ENCODE results near the gene MAN1A1. TPM values are rescaled to one million over a fixed set of nuclear protein-coding genes. Genes with fewer than 3 reads are reported as not detected.

Gene MAN1A1
- total and polyA plus RNA-seq, 2 of the 8 experiments (the other 6 are each of a cell fraction or from before 2014, with no cell fraction given) = 1.8 to 5.4 TPM

- no peak overlapping the region for H2AFZ ChIP-seq (ENCODE audit: low read length)
- no peaks in the 10 kb centered on the region for H3K79me2 ChIP-seq (ENCODE audit: control insufficient read depth in 1 of 2, insufficient read depth in 2 of 2, low read length in 2 of 2)
- no peak overlapping the region for H3K27ac ChIP-seq (ENCODE audit: low read depth, low read length)
- no peak overlapping the region for H3K56ac ChIP-seq (replicated peaks; ENCODE audit: insufficient read length, low read depth, low read length)
- no peak overlapping the region for H2BK12ac ChIP-seq (ENCODE audit: low read depth, low read length)
- WGBS, 2 experiments (ENCODE audit: extremely low coverage in 1 of 2, insufficient coverage in 1 of 2, insufficient read length in 1 of 2, insufficient replicate concordance in 2 of 2, low coverage in 1 of 2, low lambda C conversion rate in 2 of 2, missing lambda C conversion rate in 1 of 2) = 85% methylated on average over 3 of the region's 3 CpGs; no CpG with 5 or more reads in 1 of the 2 experiments
- H3K14ac ChIP-seq (ENCODE audit: insufficient read length) = no peak overlapping the region
- no peaks in the 10 kb centered on the region for H3K4me1 ChIP-seq (replicated peaks in 1 of 4; ENCODE audit: control insufficient read depth in 3 of 4, insufficient read depth in 4 of 4, low read length in 3 of 4)
- no peak overlapping the region for H3K18ac ChIP-seq (ENCODE audit: extremely low read depth, low read length)
- no peaks in the 10 kb centered on the region for H3K36me3 ChIP-seq (ENCODE audit: control insufficient read depth in 2 of 4, insufficient read depth in 4 of 4, low read length in 3 of 4)
- H2BK15ac ChIP-seq (ENCODE audit: low read length) = no peak overlapping the region
- H2BK120ac ChIP-seq (replicated peaks; ENCODE audit: low read depth, low read length) = no peak overlapping the region
- no peak overlapping the region for H4K5ac ChIP-seq (ENCODE audit: insufficient read length, low read depth, low read length)
- no peaks in the 10 kb centered on the region for H3K9me3 ChIP-seq (ENCODE audit: insufficient read depth in 2 of 2, low read depth in 1 of 2, low read length in 1 of 2)
- H3K4ac ChIP-seq (replicated peaks; ENCODE audit: insufficient read length, low read depth, low read length) = no peak overlapping the region
- no peak overlapping the region for H4K8ac ChIP-seq (ENCODE audit: extremely low read depth, insufficient read depth, low read length)
- no peak for DNase-seq (ENCODE audit: low read depth in 1 of 2, low spot score in 2 of 2)
- H4K91ac ChIP-seq (replicated peaks; ENCODE audit: insufficient read length, low read length) = no peak overlapping the region
- no peak overlapping the region for H3K23ac ChIP-seq (ENCODE audit: insufficient read length)
- H3K4me3 ChIP-seq (ENCODE audit: extremely low read depth in 1 of 4, insufficient read depth in 2 of 4, low read depth in 3 of 4, low read length in 4 of 4) = no peak overlapping the region
- H4K20me1 ChIP-seq (replicated peaks in 1 of 2; ENCODE audit: control insufficient read depth in 1 of 2, insufficient read depth in 2 of 2, low read length in 2 of 2) = no peaks in the 10 kb centered on the region
- H3K9ac ChIP-seq (replicated peaks in 1 of 4; ENCODE audit: extremely low read depth in 1 of 4, low read depth in 3 of 4, low read length in 3 of 4) = no peak overlapping the region
- TF ChIP-seq ZNF274 (IDR thresholded peaks at IDR 0.05; ENCODE audit: borderline replicate concordance, extremely low read depth, low read length) = no peak
- no peak for TF ChIP-seq CBX5 (IDR thresholded peaks at IDR 0.05; ENCODE audit: low read depth, low read length)
- no peak for TF ChIP-seq RFX5 (IDR thresholded peaks at IDR 0.05; ENCODE audit: borderline replicate concordance, low read depth, low read length)
- TF ChIP-seq HDAC2 (IDR thresholded peaks at IDR 0.05; ENCODE audit: borderline replicate concordance in 1 of 2, low read depth in 2 of 2, low read length in 2 of 2) = no peak
- no peak for TF ChIP-seq TBP (IDR thresholded peaks at IDR 0.05; ENCODE audit: low read depth, low read length)
- TF ChIP-seq POLR2A (IDR thresholded peaks at IDR 0.05; ENCODE audit: control extremely low read depth in 1 of 2, low read depth in 2 of 2, low read length in 2 of 2) = no peak
- no peaks in the 10 kb centered on the region for H3K27me3 ChIP-seq (replicated peaks in 1 of 4; ENCODE audit: control insufficient read depth in 3 of 4, extremely low read depth in 1 of 4, insufficient read depth in 3 of 4, low read length in 3 of 4)
- H3K79me1 ChIP-seq (ENCODE audit: low read depth, low read length) = no peaks in the 10 kb centered on the region
- H2BK5ac ChIP-seq (ENCODE audit: low read depth, low read length) = no peak overlapping the region
- no peak for FAIRE-seq
- CTCF ChIA-PET (ENCODE audit: partially characterized antibody) = no interaction called here
- H3K4me2 ChIP-seq (ENCODE audit: insufficient read depth in 1 of 2, low read depth in 2 of 2, low read length in 2 of 2) = no peak overlapping the region
- H2AK5ac ChIP-seq (ENCODE audit: low read depth, low read length) = no peak overlapping the region
- no peaks in the 10 kb centered on the region for H3K23me2 ChIP-seq (ENCODE audit: low read depth, low read length)
- POLR2A ChIA-PET (ENCODE audit: partially characterized antibody) = interaction anchor here (0.7 kb wide), 1 partner anchor 411 kb away, joined by 3 read pairs; no protein-coding TSS in a partner anchor
- no peak overlapping the region for H2BK20ac ChIP-seq (ENCODE audit: low read length)
Observed at GRCh38 chr6:119176445-119176844, 173.1 kb downstream of the MAN1A1 start.
